Activated B cell treated with CpG ODN at 0.5 μM for 24 hours (primary cell): ENCODE data around the gene FGGY. TPM values are rescaled to one million over a fixed set of nuclear protein-coding genes. Genes with fewer than 3 reads are reported as not detected.

Experiments used
- ATAC-seq: fragments of 200-7000 bp; cut with Tn5 transposase; one replicate; pipeline ENCODE4 v1.10.0; 2021; ENCODE audit warnings: low read depth, mild to moderate bottlenecking, moderate library complexity
- CTCF ChIA-PET: fragments of 350-600 bp; sonication (Branson Sonifier 250); formaldehyde crosslinking; loops from one replicate; lab custom pipeline; 2021; ENCODE audit warnings: antibody characterized with exemption; lab: Charles Lee
- POLR2A ChIA-PET: fragments of 350-600 bp; sonication (Branson Sonifier 250); formaldehyde crosslinking; loops from one replicate; lab custom pipeline; 2021; ENCODE audit warnings: antibody characterized with exemption; lab: Charles Lee
- DNase-seq: peaks from one replicate; pipeline ENCODE4 v3.0.0; 2022
- H3K27ac Mint-ChIP-seq: one replicate; pipeline ENCODE4 v1.8.0; 2020; ENCODE audit warnings: mixed read lengths
- H3K27me3 Mint-ChIP-seq: one replicate; pipeline ENCODE4 v1.8.0; 2021; ENCODE audit warnings: mixed read lengths
- H3K36me3 Mint-ChIP-seq: one replicate; pipeline ENCODE4 v1.8.0; 2021; ENCODE audit warnings: low read depth, mixed read lengths
- H3K4me1 Mint-ChIP-seq: one replicate; pipeline ENCODE4 v1.8.0; 2021; ENCODE audit warnings: mixed read lengths
- H3K4me3 Mint-ChIP-seq: one replicate; pipeline ENCODE4 v1.8.0; 2020; ENCODE audit warnings: mild to moderate bottlenecking, mixed read lengths
- H3K9me3 Mint-ChIP-seq: one replicate; pipeline ENCODE4 v1.8.0; 2020; ENCODE audit warnings: mixed read lengths
- intact Hi-C: fragments of 100-400 bp; cut with micrococcal nuclease; formaldehyde crosslinking; loops from one replicate; pipeline ENCODE4 v1.15.1; 2024
- total RNA-seq: library from RNA; stranded (reverse); gene quantifications from 2 replicates; pipeline ENCODE4 v1.2.3, GENCODE V29; 2022
- TF ChIP-seq, protein P1 (sequence below): fragments of 200-600 bp; IDR thresholded peaks from one replicate; pipeline ENCODE4 v1.8.0; 2022; ENCODE audit warnings: antibody characterized with exemption, mild to moderate bottlenecking

Gene FGGY
- total RNA-seq, 1 donor from 2014 or later, result 24.0 TPM

DNA sequence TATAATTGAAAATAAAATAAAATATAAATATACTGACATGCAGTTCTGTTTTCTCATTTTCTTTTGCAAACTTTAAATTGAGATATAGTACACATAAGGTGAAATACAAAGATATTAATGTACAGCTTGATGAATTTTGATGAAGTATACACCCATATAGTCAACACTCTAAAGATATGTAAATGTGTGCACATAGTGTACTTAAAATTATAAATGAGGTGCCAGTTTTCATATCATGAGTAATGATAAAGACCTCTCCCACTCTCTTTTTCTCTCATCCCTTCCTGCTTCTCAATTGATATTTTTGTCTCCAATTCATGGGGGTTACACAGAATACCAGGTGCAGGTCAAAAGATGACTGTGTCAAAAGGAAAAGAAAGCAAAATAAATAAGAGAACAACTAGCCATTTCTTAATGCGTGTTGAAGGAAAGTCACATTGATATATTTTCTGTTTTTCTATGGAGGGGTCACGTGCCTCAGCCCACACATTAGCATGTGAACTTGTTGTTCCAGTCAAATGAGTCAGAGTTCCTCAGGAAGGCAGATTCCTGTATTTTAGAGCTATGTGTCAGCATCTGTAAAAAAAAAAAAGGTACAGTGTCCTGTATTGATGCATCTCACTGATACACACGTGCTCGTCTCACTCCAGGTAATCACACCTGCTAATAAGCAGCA lies 453.6 kb downstream of the FGGY start:
- Mint-ChIP-seq H3K27ac (no peak overlapping the region), H3K27me3 (no peaks in the 10 kb centered on the region), H3K4me1 (peaks cover 9% of the 10 kb centered on the region), H3K4me3 (no peak overlapping the region), H3K36me3 (no peaks in the 10 kb centered on the region), H3K9me3 (no peaks in the 10 kb centered on the region)
- ChIA-PET POLR2A (no interaction called here), CTCF (interaction anchor here (1.1 to 1.2 kb wide), 2 partner anchors 9 kb away, joined by 3 read pairs; no protein-coding TSS in a partner anchor)
- intact Hi-C loops, result no loop called here
- TF ChIP-seq, protein P1, sequence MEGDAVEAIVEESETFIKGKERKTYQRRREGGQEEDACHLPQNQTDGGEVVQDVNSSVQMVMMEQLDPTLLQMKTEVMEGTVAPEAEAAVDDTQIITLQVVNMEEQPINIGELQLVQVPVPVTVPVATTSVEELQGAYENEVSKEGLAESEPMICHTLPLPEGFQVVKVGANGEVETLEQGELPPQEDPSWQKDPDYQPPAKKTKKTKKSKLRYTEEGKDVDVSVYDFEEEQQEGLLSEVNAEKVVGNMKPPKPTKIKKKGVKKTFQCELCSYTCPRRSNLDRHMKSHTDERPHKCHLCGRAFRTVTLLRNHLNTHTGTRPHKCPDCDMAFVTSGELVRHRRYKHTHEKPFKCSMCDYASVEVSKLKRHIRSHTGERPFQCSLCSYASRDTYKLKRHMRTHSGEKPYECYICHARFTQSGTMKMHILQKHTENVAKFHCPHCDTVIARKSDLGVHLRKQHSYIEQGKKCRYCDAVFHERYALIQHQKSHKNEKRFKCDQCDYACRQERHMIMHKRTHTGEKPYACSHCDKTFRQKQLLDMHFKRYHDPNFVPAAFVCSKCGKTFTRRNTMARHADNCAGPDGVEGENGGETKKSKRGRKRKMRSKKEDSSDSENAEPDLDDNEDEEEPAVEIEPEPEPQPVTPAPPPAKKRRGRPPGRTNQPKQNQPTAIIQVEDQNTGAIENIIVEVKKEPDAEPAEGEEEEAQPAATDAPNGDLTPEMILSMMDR, result no peak
- no peak for ATAC-seq
- DNase-seq, result no peak

DNA sequence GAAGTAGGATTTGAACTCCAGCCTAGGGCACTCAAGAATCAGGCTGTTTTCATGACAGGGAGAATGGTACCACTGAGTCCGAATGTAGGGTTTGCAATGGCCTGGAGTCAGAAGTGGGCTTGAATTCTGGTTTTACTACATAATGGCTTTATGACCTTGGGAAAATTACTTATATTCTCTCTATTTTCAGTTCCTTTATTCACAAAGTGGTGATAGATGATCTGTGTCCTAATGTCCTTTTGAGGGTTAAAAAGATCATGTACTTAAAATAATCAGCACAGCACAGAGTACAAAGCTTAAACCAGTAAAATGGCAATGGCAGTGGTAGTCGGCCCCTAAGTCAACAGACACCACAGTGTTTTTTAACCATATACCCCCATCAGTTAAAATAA lies 454.1 kb downstream of the FGGY start:
- peaks cover 9% of the 10 kb centered on the region for H3K4me1 Mint-ChIP-seq
- intact Hi-C loops, result no loop called here
- H3K36me3 Mint-ChIP-seq, result no peaks in the 10 kb centered on the region
- no peaks in the 10 kb centered on the region for H3K27me3 Mint-ChIP-seq
- DNase-seq, result no peak
- no peak overlapping the region for H3K27ac Mint-ChIP-seq
- TF ChIP-seq, protein P1, result no peak
- ChIA-PET POLR2A (no interaction called here), CTCF (interaction anchor here (1.2 kb wide), 1 partner anchor 8 kb away, joined by 3 read pairs; no protein-coding TSS in a partner anchor)
- H3K4me3 Mint-ChIP-seq, result no peak overlapping the region
- no peak for ATAC-seq
- H3K9me3 Mint-ChIP-seq, result no peaks in the 10 kb centered on the region

DNA sequence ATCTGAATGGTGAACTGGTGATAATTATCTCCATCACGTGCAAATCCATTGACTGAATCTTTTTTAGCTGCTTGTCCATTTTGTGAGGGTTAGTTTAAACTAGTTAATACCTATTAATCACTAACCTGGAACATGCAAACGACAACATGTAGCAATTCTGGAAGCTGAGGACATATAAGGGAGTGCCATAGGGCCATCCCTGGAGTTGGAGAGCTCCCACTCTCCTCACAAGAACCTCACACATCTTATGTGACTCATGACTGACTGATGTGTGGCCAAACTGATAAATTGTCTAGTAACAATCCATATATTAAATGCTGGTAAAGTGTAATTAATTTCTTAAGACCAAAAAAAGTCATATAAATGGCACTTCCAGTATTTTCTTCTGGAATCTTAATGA lies 454.9 kb downstream of the FGGY start:
- no peaks in the 10 kb centered on the region for H3K36me3 Mint-ChIP-seq
- POLR2A ChIA-PET, result no interaction called here
- TF ChIP-seq, protein P1, result no peak
- H3K4me3 Mint-ChIP-seq, result no peak overlapping the region
- intact Hi-C loops, result no loop called here
- no peaks in the 10 kb centered on the region for H3K27me3 Mint-ChIP-seq
- H3K9me3 Mint-ChIP-seq, result no peaks in the 10 kb centered on the region
- H3K27ac Mint-ChIP-seq, result no peak overlapping the region
- CTCF ChIA-PET, result interaction anchor here (1.2 kb wide), 1 partner anchor 8 kb away, joined by 3 read pairs; no protein-coding TSS in a partner anchor
- ATAC-seq (no peak), DNase-seq (no peak)
- H3K4me1 Mint-ChIP-seq, result peaks cover 9% of the 10 kb centered on the region

DNA sequence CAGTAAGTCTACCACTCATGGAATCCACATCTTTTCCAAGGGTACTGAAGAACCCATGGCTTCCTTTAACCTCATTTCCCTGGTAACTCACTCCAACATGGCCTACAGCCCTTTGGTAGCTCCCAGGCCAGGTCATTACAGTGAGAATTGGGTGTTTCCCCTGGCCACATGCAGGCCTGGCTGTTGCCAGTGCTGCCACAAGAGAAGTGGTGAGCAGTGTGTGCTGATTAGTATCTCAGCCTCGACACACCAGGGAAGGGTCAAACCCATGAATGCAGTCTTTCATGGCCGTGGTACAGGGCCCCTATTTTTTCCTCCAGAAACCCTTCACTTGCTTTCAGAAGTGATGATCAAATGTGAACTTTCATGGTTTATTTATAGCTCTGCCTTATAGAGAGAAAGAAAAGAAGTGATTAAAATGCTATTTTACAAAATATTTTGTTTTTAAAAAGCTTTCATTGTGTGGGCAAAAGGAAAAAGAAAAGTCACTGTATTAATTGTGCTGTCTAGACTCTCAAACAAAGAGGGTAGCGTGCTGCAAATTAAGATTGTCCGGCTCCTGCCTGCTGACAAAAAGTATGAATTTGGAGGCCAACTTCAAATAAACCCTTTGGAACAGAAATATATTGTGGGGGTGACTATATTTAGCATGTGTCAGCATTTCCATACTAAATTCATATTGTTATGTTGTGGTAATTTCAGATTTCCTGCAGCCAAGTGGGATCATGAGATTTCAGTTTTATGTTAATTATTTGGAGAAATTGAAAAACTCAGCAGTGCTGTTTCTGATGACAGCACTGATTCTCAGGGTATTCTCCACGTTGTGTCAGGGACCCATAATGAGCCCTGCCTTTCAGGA lies 455.9 kb downstream of the FGGY start:
- TF ChIP-seq, protein P1, result no peak
- no peak for DNase-seq
- H3K27ac Mint-ChIP-seq, result no peak overlapping the region
- H3K36me3 Mint-ChIP-seq, result no peaks in the 10 kb centered on the region
- H3K27me3 Mint-ChIP-seq, result no peaks in the 10 kb centered on the region
- H3K9me3 Mint-ChIP-seq, result no peaks in the 10 kb centered on the region
- POLR2A ChIA-PET, result no interaction called here
- ATAC-seq, result no peak
- no peak overlapping the region for H3K4me3 Mint-ChIP-seq
- CTCF ChIA-PET, result interaction anchor here (1.6 kb wide), 1 partner anchor 54 kb away, joined by 4 read pairs; no protein-coding TSS in a partner anchor
- intact Hi-C loops, result no loop called here
- H3K4me1 Mint-ChIP-seq, result peaks cover 9% of the 10 kb centered on the region
